Dermis blood vessel endothelial cell (primary cell): ENCODE data around the gene PHF20. TPM values are rescaled to one million over a fixed set of nuclear protein-coding genes. Genes with fewer than 3 reads are reported as not detected.
"Not testable (repeated sequence)": the region's sequence is repeated elsewhere in the genome, so short reads cannot be mapped to it uniquely, and the experiment has no call there.

ENCODE experiments used
- DNase-seq: peaks from one replicate; pipeline ENCODE4 v3.0.0; 2010
- total RNA-seq: library from RNA; depleted of rRNA; stranded (reverse); fragments of >200 nt; gene quantifications from 2 replicates; pipeline ENCODE4 v1.2.3, GENCODE V29; 2014

Gene PHF20
- total RNA-seq, 1 donor from 2014 or later, result 41.5 TPM

- no peak for DNase-seq
These were observed 70.5 kb downstream of the PHF20 start for GRCh38 chr20:35842361-35842760.

- not testable (repeated sequence) for DNase-seq
These were observed 72.1 kb downstream of the PHF20 start for GRCh38 chr20:35843894-35844293.

GRCh38 chr20:35845561-35845960 is 73.7 kb downstream of the PHF20 start:
- no peak for DNase-seq

- no peak for DNase-seq
These were observed 77.9 kb downstream of the PHF20 start for GRCh38 chr20:35849706-35850105.

- not testable (repeated sequence) for DNase-seq
These were observed 79.8 kb downstream of the PHF20 start for GRCh38 chr20:35851659-35852058.

- no peak for DNase-seq
These were observed 83.0 kb downstream of the PHF20 start for GRCh38 chr20:35854713-35855348.

- not testable (repeated sequence) for DNase-seq
These were observed 83.8 kb downstream of the PHF20 start for GRCh38 chr20:35855641-35856040.

- DNase-seq, result no peak
These were observed 85.1 kb downstream of the PHF20 start for GRCh38 chr20:35856866-35857265.

- no peak for DNase-seq
These were observed 94.8 kb downstream of the PHF20 start for GRCh38 chr20:35866418-35867202.

GRCh38 chr20:35870541-35871258 is 98.9 kb downstream of the PHF20 start:
- DNase-seq, result peak; percentile 17

GRCh38 chr20:35871259-35871771 is 99.5 kb downstream of the PHF20 start:
- peak; percentile 43 for DNase-seq

GRCh38 chr20:35876033-35876320 is 104.2 kb downstream of the PHF20 start:
- DNase-seq, result no peak

- DNase-seq, result no peak
These were observed 105.8 kb downstream of the PHF20 start for GRCh38 chr20:35877611-35878010.

GRCh38 chr20:35878113-35878625 is 106.4 kb downstream of the PHF20 start:
- DNase-seq, result no peak

- DNase-seq, result no peak
These were observed 109.9 kb downstream of the PHF20 start for GRCh38 chr20:35881676-35882075.

GRCh38 chr20:35882427-35883161 is 110.8 kb downstream of the PHF20 start:
- DNase-seq, result not testable (repeated sequence)

- no peak for DNase-seq
These were observed 111.5 kb downstream of the PHF20 start for GRCh38 chr20:35883336-35883777.

- peak; percentile 92 for DNase-seq
These were observed 112.1 kb downstream of the PHF20 start for GRCh38 chr20:35883778-35884540.

- no peak for DNase-seq
These were observed 112.7 kb downstream of the PHF20 start for GRCh38 chr20:35884541-35884865.

- no peak for DNase-seq
These were observed 113.4 kb downstream of the PHF20 start for GRCh38 chr20:35885212-35885611.

GRCh38 chr20:35886537-35886936 is 114.7 kb downstream of the PHF20 start:
- no peak for DNase-seq
